C4-2B (cell line): ENCODE data around the gene GNAZ.

ENCODE experiments used
- H3K27ac ChIP-seq: fragments of 450-650 bp; 2 replicates; pipeline ENCODE4 v1.5.1; 2017
- CTCF ChIP-seq: fragments of 450-650 bp; conservative IDR thresholded peaks from 2 replicates; pipeline ENCODE4 v1.5.1; 2017; ENCODE audit warnings: mild to moderate bottlenecking
- ZFX ChIP-seq: fragments of 450-650 bp; IDR thresholded peaks from 2 replicates; pipeline ENCODE4 v1.6.1; 2017

Gene GNAZ

GRCh38 chr22:23031786-23032185, 38.5 kb upstream of the GNAZ start:
- no peak overlapping the region for H3K27ac ChIP-seq
- TF ChIP-seq CTCF (no peak), ZFX (no peak)

GRCh38 chr22:23032658-23033057, 37.7 kb upstream of the GNAZ start:
- TF ChIP-seq CTCF (no peak), ZFX (no peak)
- no peak overlapping the region for H3K27ac ChIP-seq

- TF ChIP-seq ZFX (no peak), CTCF (no peak)
- H3K27ac ChIP-seq: no peak overlapping the region
Measured at GRCh38 chr22:23033116-23033905, 37.0 kb upstream of the GNAZ start.

- TF ChIP-seq ZFX (no peak), CTCF (no peak)
- H3K27ac ChIP-seq: no peak overlapping the region
Measured at GRCh38 chr22:23034621-23035556, 35.4 kb upstream of the GNAZ start.

- TF ChIP-seq CTCF (no peak), ZFX (no peak)
- no peak overlapping the region for H3K27ac ChIP-seq
Measured at GRCh38 chr22:23035557-23036277, 34.6 kb upstream of the GNAZ start.

GRCh38 chr22:23036684-23037428, 33.5 kb upstream of the GNAZ start:
- H3K27ac ChIP-seq: no peak overlapping the region
- TF ChIP-seq CTCF (no peak), ZFX (no peak)
